HEK293 (cell line): Measurements from ENCODE around the gene JMJD7.
A peak's percentile ranks its signal among the peaks of the same experiment; 100 is the strongest.

Source experiments
- TCF7L2 ChIP-seq: IDR thresholded peaks from 2 replicates; pipeline ENCODE4 v1.6.1; 2011; ENCODE audit warnings: low read depth, mild to moderate bottlenecking, inconsistent platforms, low read length, moderate library complexity, borderline replicate concordance
- TF ChIP-seq, protein P1 (sequence below): fragments of 450-650 bp; formaldehyde crosslinking; IDR thresholded peaks from 2 replicates; pipeline ENCODE4 v1.5.1; 2016; ENCODE audit warnings: missing biosample characterization, missing genetic modification characterization
- TF ChIP-seq, protein P2 (sequence below): fragments of 450-650 bp; formaldehyde crosslinking; IDR thresholded peaks from 2 replicates; pipeline ENCODE4 v1.5.1; 2016; ENCODE audit warnings: missing biosample characterization, missing genetic modification characterization

GRCh38 chr15:41811432-41812195, 16.3 kb upstream of the JMJD7 start:
- TF ChIP-seq, protein P1, sequence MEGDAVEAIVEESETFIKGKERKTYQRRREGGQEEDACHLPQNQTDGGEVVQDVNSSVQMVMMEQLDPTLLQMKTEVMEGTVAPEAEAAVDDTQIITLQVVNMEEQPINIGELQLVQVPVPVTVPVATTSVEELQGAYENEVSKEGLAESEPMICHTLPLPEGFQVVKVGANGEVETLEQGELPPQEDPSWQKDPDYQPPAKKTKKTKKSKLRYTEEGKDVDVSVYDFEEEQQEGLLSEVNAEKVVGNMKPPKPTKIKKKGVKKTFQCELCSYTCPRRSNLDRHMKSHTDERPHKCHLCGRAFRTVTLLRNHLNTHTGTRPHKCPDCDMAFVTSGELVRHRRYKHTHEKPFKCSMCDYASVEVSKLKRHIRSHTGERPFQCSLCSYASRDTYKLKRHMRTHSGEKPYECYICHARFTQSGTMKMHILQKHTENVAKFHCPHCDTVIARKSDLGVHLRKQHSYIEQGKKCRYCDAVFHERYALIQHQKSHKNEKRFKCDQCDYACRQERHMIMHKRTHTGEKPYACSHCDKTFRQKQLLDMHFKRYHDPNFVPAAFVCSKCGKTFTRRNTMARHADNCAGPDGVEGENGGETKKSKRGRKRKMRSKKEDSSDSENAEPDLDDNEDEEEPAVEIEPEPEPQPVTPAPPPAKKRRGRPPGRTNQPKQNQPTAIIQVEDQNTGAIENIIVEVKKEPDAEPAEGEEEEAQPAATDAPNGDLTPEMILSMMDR (tag by site-specific recombination) = peak; percentile 56; the same call in 1 of the 2 replicates
- TF ChIP-seq, protein P2, sequence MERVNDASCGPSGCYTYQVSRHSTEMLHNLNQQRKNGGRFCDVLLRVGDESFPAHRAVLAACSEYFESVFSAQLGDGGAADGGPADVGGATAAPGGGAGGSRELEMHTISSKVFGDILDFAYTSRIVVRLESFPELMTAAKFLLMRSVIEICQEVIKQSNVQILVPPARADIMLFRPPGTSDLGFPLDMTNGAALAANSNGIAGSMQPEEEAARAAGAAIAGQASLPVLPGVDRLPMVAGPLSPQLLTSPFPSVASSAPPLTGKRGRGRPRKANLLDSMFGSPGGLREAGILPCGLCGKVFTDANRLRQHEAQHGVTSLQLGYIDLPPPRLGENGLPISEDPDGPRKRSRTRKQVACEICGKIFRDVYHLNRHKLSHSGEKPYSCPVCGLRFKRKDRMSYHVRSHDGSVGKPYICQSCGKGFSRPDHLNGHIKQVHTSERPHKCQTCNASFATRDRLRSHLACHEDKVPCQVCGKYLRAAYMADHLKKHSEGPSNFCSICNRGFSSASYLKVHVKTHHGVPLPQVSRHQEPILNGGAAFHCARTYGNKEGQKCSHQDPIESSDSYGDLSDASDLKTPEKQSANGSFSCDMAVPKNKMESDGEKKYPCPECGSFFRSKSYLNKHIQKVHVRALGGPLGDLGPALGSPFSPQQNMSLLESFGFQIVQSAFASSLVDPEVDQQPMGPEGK = no peak
- no peak for TF ChIP-seq TCF7L2
